ENCODE data around the gene LMX1A.

LMX1A gene

DNA sequence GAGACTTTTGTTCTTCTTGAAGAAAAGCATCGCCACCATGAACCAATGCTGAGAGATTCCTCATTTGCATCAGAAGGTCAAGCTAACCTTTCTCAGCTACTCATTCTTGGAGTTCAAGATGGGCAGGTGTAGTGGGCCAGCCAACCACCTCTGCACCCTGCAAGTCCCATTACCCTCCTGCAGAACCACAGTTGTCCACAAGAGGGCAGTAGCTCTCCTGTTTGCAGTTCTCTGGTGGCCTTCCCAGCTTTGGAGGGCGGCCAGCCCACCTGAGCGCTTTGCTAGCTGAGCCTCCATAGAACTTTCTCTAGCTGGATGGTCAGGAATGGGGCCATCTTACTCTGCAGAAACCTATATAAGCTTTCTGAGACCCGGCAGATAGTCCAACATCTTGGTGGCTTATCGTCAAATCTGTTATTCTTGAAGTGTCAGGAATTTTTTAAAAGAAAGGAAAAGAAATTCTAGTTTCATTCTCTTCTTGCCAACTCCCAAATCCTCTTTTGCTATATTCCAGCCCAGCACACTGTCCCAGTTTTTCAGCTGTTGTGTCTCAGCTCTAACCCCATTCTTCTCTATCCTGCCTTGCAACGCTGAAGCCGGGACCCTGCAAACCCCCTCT, 11.0 kb upstream of the LMX1A start:
- DNase-seq (ENCODE audit: low read depth in 2 of 2): peak; percentile 66 to 80

GRCh38 chr1:165365341-165365740, 8.8 kb upstream of the LMX1A start:
- no peak for DNase-seq (ENCODE audit: low read depth in 2 of 2)

DNA sequence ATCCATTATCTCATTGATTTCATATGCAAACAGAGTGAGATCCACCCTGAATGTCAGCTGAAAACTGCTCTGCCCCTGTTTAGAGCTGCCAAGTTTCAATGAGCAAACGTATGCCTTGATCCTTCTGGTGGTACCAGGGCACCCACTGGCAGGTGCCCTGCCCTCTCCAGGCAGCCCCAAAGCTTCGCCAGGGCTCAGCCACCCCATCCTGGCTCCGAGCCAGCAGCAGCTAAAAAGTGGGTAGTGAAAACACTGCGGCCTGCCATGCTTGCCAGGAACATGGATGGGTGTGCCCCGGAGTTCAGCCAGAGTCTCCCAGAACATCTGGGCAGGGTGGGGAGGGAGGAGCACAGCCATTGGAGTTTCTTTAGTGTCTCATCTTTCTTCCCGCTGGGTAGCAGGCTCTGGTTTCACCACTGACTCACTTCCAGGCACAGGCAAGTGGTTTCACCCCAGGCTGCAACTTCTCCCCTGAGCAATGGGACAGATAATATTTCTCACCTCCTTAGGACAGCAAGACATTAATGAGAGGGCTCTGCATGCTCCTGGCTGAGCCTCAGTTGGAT, 8.1 kb upstream of the LMX1A start:
- no peak for DNase-seq (ENCODE audit: low read depth in 2 of 2)

DNA sequence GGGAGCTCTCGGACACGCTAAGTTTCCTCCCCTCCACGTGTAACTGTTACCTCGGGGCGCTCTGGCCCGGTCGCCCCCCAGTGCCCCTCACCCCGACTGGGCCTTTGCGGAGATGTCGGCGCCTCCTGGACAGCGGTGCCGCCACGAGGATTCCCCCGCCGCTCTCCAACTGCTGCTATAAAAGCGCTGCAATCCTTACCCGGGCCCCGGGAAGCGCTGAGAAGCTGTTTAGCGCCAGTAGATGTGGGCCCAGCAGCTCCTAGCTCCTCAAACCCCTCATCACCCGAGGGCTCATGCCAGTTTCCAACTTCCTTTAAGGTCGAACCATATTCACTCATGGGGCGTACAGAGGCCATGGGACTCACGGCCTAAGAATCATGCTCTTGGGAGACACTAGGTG, 361 bp upstream of the LMX1A start:
- no peak for DNase-seq (ENCODE audit: low read depth in 2 of 2)

DNA sequence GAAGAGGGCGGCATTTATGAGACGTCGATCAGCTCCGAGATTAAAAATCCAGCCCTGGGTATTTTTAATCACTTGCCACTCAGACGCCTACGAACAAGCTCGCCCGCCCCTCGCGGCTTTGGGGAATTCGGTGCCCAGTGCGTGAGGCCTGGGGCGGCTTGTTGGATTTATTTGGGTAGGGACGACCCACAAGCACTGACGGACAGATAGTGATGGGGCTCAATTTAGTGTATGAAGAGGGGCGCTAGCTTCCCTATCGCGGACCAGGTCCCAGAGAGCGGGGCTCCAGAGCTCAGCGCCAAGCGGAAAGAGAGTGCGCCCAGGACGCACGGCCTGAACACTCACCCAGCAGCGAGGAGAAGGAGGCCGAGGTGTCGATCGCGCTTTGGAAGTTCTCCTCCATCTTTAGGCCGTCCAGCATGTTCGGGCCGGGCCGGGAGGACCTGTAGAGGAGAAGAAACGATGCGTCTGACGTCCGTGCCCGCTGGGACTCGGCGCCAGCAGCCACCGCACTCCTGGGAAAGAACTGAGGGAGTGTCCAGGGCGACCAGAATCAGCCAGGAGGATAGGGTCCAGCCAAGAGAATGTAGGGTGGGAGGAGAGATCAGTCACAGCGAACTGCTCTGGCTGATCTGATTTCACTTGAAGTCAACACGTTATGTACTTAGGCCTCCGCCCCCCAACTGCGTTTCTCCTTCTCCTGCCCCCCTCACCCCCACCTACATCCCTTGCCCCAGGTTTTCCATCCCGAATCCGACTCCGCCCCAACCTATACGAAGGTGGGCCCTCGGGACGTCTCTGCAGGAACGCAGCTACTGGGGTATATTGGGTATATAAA, 1.2 kb downstream of the LMX1A start:
- no peak for DNase-seq (ENCODE audit: low read depth in 2 of 2)

DNA sequence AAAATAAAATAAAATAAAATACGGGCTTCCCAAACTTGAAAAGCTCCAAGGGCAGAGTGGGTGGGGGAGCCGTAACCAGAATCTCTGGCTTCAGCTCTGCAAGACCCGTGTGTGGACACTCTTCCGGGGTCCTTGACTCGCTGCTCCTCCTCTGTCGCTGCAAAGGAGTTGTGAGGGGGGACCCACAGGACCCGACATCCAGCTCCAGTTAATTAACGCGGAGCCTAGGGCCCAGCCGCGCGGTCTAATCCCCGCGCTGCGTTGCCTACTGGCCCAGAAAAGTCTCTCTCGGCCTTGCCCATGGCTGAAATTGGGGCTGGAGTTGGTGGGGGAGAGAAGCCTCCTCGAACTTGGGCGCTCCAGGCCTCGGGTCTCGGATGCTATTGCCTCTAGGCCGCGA, 1.8 kb downstream of the LMX1A start:
- no peak for DNase-seq (ENCODE audit: low read depth in 2 of 2)

GRCh38 chr1:165353731-165354671, 2.5 kb downstream of the LMX1A start:
- DNase-seq (ENCODE audit: low read depth in 2 of 2): no peak

DNA sequence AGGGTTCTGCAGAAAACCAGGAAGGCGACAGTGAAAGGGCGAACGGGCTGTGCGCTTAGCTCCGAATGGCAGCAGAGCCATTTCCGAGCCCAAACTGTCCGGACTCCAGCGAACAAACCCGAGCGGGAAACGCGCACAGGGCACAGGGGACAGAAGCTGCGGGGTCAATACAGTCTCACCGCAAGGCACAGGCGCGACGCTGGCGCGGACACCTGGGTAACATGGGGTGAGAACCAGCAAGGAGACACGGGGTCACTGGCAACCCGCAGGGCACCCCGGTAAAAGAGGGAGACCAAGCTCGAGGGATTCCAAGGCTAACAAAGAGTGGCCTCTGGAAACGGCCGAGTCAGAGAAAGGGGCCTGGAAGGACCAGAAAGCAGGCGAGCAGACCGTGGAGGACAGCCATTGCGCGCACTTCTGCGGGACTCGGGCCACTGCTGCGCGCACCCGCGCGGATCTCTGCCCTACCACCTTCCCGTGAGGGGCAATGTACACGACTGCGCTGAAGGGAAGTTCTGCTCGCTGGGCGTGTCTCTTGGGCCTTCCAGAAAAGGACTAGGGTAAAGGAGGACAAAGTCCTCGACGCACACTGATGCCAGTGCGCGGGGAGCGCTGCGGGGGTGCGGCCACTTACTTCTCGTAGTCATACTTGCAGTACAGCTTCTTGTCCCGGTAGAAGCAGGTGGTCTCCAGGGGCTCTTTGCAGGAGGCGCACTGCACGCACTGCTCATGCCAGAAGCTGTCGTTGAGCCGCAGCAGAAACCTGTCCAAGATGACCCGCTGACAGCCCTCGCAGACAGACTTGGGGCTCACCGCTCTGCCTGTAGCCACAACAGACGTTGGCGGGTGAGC, 3.8 kb downstream of the LMX1A start:
- DNase-seq (ENCODE audit: low read depth in 2 of 2): no peak

- no peak for DNase-seq (ENCODE audit: low read depth in 2 of 2)
Measured at GRCh38 chr1:165351863-165352441, 4.6 kb downstream of the LMX1A start.

- DNase-seq (ENCODE audit: low read depth in 2 of 2): no peak
Measured at GRCh38 chr1:165350840-165351239, 5.7 kb downstream of the LMX1A start.

DNA sequence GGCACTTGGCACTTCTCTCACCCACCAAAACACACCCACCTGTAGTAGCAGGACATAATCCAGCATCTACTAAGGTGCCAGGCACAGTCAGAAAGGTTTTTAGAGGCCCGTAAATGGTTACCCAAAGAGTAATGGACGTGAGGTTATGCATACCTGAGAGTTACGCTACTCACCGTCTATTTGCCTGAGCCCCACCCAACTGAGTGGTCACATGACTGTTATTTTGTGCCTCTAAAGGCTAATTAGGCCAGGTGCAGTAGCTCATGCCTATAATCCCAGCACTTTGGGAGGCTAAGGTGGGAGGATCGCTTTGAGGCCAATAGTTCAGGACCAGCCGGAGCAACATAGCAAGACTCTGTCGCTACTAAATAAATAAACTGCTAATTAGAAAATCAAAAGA, 11.0 kb downstream of the LMX1A start:
- DNase-seq (ENCODE audit: low read depth in 2 of 2): no peak

DNA sequence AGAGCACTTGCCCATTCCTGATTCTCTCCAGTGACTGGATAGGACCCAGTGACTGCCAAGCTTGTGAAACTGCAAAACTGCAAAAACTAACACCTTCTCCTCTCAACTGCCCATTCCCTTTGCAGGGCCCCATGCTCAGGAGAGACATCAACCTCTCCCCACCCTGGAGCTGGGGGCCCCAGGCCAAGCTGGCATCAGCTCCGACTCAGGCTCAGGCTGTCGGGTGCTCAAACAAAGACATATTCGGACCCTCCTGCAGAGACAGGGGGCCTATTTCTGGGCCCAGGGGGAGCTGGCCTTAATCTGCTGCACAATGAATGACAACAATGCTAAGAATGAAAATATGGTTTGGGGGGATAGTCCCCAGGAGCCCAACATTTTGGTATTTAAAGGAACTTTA, 11.8 kb downstream of the LMX1A start:
- DNase-seq (ENCODE audit: low read depth in 2 of 2): no peak

GRCh38 chr1:165344198-165344597, 12.3 kb downstream of the LMX1A start:
- DNase-seq (ENCODE audit: low read depth in 2 of 2): no peak

DNA sequence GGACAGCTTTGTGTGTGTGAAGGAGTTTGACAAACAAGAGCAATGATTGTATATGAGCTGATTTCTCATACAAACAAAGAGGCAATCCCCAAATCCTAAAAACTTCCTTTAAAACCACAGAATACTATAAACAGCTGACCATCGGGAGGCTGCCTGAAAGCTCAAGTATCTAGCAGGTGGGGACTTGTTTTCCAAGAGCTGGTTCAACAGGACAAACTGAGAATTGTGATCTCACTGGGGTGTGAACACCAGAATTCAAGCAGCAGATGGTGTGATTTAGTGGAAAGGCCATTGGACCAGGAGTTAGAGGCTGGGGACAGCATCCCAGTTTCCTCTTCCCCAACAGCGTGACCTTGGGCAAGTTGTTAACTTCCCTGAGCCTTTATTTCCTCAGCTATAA, 13.9 kb downstream of the LMX1A start:
- DNase-seq (ENCODE audit: low read depth in 2 of 2): no peak

DNA sequence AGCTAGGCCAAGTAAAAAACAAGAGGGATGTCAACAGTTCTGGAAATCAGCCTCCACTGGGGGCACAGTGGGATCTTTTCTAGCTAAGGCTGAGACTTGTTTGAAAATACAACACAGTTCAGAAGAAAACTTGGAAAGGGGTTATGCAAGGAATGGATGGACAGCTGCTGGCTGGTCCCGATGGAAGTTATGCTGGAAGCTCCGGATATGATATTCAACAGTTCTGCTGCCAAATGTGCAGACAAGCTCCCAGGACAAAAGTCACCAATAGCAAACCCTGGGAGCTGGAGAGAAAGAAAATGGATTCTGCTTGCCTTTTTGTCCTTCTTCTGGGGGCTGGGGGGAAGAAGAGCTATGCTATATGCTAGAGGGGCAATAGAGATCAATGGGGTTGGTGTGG, 14.3 kb downstream of the LMX1A start:
- no peak for DNase-seq (ENCODE audit: low read depth in 2 of 2)

DNA sequence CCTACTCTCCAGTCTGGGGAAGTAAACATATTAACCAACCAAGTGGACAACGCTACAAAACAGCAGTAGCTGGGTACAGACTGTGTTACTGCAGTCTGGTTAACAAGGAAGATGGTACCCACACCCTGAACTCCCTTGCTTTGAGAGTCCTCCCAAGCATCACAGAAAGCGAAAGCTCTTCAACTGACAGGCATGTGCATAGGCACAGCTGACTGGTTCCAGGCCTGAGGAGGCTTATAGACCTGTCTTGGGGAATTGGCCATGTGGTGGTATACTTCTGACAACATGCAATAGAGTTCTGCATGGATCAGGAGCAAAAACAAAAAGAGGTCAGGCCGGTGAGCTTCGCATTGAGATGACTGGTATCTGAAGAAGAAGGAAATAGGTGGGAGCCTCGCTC, 17.4 kb downstream of the LMX1A start:
- no peak for DNase-seq (ENCODE audit: low read depth in 2 of 2)

DNA sequence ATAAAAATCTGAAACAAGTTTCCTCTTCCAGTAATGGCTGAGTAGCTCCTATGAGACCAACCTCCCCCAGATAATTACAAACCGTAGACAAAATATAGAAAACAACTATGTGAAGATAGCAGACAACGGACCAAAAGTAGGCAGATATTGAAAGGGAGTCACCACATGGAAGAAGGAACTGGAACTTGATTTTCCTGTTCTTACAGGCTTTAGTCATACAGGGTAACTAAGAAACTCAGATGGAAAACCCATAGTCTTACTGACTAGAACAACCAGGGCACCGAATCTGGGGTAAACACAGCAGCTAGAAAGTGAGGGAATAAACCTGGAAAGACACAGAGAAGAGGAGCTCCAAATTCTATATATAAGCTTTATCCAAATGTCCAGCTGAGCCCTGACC, 26.0 kb downstream of the LMX1A start:
- no peak for DNase-seq (ENCODE audit: low read depth in 2 of 2)

DNA sequence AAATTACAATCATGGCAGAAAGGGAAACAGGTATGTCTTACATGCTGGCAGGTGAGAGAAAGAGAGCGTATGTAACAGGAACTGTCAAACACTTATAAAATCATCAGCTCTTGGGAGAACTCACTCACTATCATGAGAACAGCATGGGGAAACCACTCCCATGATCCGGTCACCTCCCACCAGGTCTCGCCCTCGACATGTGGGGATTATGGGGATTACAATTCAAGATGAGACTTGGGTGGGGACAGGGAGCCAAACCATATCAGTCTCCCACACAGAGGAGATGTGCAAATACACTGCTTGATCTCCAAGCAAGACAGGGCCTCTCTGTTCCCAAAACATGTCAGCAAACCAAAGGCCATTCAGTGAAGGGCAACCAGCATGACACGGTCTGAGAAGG, 27.4 kb downstream of the LMX1A start:
- DNase-seq (ENCODE audit: low read depth in 2 of 2): no peak

DNA sequence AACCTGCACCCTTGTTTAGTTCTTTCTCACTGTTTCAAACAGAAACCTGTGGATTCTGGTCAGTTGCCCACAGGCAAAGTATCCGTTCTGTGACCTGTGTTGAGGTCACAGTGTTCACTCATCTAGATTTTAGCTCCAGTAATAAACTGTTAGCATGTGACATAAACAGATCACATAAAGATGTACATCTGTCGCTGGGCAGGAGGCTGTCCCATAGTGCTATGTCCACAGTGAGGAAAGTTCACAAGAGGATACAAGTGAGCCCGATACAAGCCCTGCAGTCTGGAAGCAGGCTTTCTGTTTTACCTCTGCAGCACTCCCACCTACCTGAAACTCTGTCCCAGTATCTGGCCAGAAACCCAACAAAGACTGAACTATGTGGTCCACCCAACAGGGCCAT, 28.4 kb downstream of the LMX1A start:
- DNase-seq (ENCODE audit: low read depth in 2 of 2): no peak

DNA sequence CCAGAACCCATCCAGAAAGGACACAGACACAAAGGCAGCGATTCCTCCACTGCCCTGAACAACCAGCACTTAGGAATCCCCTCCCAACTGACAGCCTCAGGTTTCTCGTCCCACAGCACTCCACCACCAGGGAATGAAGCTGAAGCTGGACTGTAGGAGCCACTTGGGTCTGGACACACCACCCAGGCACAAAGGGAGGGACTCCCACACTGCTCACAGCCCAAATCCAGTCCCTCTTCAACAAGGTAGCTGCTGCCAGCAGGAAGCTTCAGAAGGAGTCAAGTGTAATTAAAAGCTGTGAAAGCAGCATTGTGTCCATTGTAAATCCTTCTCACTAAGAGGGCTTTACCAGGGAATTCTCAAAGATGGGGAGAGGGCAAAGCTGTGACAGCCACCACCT, 29.0 kb downstream of the LMX1A start:
- DNase-seq (ENCODE audit: low read depth in 2 of 2): no peak
